Measurements from ENCODE around the gene ZXDC.

ZXDC gene

DNA sequence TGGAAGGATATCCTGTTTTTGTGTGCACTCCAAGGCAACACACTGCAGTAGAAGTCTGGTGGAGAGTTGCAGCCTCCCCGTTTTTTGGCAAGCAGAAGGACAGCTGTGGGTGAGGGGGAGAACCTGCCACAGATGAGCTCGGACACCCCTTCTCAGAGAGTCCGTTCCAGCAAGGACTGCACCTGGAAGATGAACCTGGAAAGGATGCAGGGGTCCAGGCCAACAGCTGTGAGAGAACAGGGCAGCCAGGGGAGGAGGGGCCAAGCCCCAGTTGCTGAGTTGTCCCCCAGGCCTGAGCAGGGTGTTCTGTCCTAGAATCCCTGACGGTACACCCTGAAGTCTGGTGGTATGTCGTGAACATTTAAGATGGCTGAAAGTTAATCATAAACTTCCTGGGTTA, 30.2 kb downstream of the ZXDC start:
- H2AFZ ChIP-seq (ENCODE audit: low read length) = no peak overlapping the region
- H3K9ac ChIP-seq (ENCODE audit: low read depth, low read length, poor library complexity, severe bottlenecking) = no peak overlapping the region
- H3K27me3 ChIP-seq (ENCODE audit: insufficient read depth, low read length, poor library complexity, severe bottlenecking) = no peaks in the 10 kb centered on the region
- no peaks in the 10 kb centered on the region for H3K4me1 ChIP-seq (ENCODE audit: insufficient read depth, low read length, poor library complexity, severe bottlenecking)
- peaks cover 47% of the 10 kb centered on the region; the same call in 1 of the 2 replicates for H3K36me3 ChIP-seq (ENCODE audit: insufficient read depth, low read length)
- peaks cover 3% of the 10 kb centered on the region; the same call in 1 of the 2 replicates for H3K79me2 ChIP-seq (ENCODE audit: insufficient read depth, low read length)
- no peaks in the 10 kb centered on the region for H3F3A ChIP-seq (ENCODE audit: low read depth)
- no peaks in the 10 kb centered on the region for H4K20me1 ChIP-seq (ENCODE audit: insufficient read depth, low read length, poor library complexity, severe bottlenecking)
- H3K4me2 ChIP-seq (ENCODE audit: low read depth, low read length, poor library complexity, severe bottlenecking) = no peak overlapping the region
- H3K4me3 ChIP-seq (ENCODE audit: low read length, poor library complexity, severe bottlenecking) = no peak overlapping the region
- no peaks in the 10 kb centered on the region for H3K9me3 ChIP-seq (ENCODE audit: insufficient read depth, low read depth, low read length)
- H3K9me2 ChIP-seq (replicated peaks; ENCODE audit: low read depth, low read length) = no peaks in the 10 kb centered on the region
- no peak for TF ChIP-seq EZH2phosphoT487 (IDR thresholded peaks at IDR 0.05; ENCODE audit: borderline replicate concordance)
- TF ChIP-seq, protein P1, sequence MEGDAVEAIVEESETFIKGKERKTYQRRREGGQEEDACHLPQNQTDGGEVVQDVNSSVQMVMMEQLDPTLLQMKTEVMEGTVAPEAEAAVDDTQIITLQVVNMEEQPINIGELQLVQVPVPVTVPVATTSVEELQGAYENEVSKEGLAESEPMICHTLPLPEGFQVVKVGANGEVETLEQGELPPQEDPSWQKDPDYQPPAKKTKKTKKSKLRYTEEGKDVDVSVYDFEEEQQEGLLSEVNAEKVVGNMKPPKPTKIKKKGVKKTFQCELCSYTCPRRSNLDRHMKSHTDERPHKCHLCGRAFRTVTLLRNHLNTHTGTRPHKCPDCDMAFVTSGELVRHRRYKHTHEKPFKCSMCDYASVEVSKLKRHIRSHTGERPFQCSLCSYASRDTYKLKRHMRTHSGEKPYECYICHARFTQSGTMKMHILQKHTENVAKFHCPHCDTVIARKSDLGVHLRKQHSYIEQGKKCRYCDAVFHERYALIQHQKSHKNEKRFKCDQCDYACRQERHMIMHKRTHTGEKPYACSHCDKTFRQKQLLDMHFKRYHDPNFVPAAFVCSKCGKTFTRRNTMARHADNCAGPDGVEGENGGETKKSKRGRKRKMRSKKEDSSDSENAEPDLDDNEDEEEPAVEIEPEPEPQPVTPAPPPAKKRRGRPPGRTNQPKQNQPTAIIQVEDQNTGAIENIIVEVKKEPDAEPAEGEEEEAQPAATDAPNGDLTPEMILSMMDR (conservative IDR thresholded peaks at IDR 0.05; ENCODE audit: low read length) = no peak

DNA sequence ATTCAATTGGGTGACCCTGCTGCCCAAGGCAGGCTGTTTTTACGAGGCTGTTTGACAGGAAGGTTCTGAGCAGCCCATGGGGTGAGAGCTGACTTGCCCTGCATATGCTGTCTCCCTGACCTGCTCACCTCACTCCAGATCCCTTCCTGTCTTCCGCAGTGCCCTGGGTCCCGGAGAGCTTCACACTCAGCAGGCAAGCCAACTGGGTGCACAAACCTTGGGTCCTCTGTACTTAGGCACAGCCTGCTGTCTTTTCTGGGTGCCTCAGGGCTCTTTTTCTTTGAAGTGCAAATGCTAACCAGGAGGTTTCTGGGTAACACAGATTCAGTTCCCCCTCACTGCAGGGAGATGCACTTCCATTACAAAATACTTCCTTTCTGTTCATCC, 32.8 kb downstream of the ZXDC start:
- H2AFZ ChIP-seq (ENCODE audit: low read length) = no peak overlapping the region
- H3K36me3 ChIP-seq (ENCODE audit: insufficient read depth, low read length) = peaks cover 51% of the 10 kb centered on the region; the same call in 1 of the 2 replicates
- H3K27me3 ChIP-seq (ENCODE audit: insufficient read depth, low read length, poor library complexity, severe bottlenecking) = no peaks in the 10 kb centered on the region
- no peaks in the 10 kb centered on the region for H3K9me3 ChIP-seq (ENCODE audit: insufficient read depth, low read depth, low read length)
- 0 out of 2 replicates have a peak, but pooled peaks cover 3% of the 10 kb centered on the region for H3K79me2 ChIP-seq (ENCODE audit: insufficient read depth, low read length)
- no peaks in the 10 kb centered on the region for H4K20me1 ChIP-seq (ENCODE audit: insufficient read depth, low read length, poor library complexity, severe bottlenecking)
- no peaks in the 10 kb centered on the region for H3K4me1 ChIP-seq (ENCODE audit: insufficient read depth, low read length, poor library complexity, severe bottlenecking)
- no peak overlapping the region for H3K4me3 ChIP-seq (ENCODE audit: low read length, poor library complexity, severe bottlenecking)
- no peak for TF ChIP-seq EZH2phosphoT487 (IDR thresholded peaks at IDR 0.05; ENCODE audit: borderline replicate concordance)
- TF ChIP-seq, protein P1 (conservative IDR thresholded peaks at IDR 0.05; ENCODE audit: low read length) = no peak
- H3F3A ChIP-seq (ENCODE audit: low read depth) = no peaks in the 10 kb centered on the region
- no peak overlapping the region for H3K9ac ChIP-seq (ENCODE audit: low read depth, low read length, poor library complexity, severe bottlenecking)
- no peak overlapping the region for H3K4me2 ChIP-seq (ENCODE audit: low read depth, low read length, poor library complexity, severe bottlenecking)
- no peaks in the 10 kb centered on the region for H3K9me2 ChIP-seq (replicated peaks; ENCODE audit: low read depth, low read length)

DNA sequence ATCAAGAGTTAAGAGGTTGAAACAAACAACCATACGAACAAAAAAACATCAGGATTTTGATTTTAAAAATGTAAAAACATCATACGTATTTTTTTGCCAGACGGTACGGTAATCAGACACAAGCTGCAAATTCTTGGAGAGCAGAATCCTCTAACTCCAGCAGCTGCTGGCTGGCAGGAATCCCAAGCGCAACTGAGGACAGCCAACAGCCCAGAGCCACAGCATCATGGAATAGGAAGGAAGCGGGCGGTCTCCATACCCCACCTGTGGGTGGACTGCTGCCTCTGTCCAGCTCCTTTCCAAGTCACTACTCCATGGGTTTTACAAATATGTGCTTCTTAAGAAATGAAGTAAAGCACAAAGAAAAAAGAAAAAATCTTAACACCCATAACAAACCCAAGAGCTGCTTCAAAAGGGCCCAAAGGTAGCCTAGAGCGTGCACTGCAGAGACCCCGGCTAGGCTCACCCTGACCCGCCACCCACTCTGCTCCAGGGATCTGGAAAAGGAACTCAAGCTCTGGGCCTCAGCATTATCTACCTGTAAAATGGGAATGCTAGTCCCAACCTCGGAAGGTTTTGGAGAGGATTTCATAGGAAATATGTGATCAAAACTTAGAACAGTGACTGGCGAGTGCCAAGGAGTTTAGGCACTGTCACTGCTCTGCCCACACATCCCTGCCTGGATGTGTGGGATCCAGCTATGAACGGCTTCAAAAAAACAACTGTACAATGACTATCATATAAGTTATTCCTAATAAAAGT, 33.4 kb downstream of the ZXDC start:
- Histone ChIP-seq H3K79me2 (ENCODE audit: insufficient read depth, low read length) (0 out of 2 replicates have a peak, but pooled peaks cover 3% of the 10 kb centered on the region), H3K4me2 (ENCODE audit: low read depth, low read length, poor library complexity, severe bottlenecking) (no peak overlapping the region), H3F3A (ENCODE audit: low read depth) (no peaks in the 10 kb centered on the region), H2AFZ (ENCODE audit: low read length) (no peak overlapping the region), H3K9me3 (ENCODE audit: insufficient read depth, low read depth, low read length) (no peaks in the 10 kb centered on the region), H3K9ac (ENCODE audit: low read depth, low read length, poor library complexity, severe bottlenecking) (no peak overlapping the region), H3K4me3 (ENCODE audit: low read length, poor library complexity, severe bottlenecking) (no peak overlapping the region), H3K27me3 (ENCODE audit: insufficient read depth, low read length, poor library complexity, severe bottlenecking) (no peaks in the 10 kb centered on the region), H4K20me1 (ENCODE audit: insufficient read depth, low read length, poor library complexity, severe bottlenecking) (no peaks in the 10 kb centered on the region), H3K36me3 (ENCODE audit: insufficient read depth, low read length) (peaks cover 53% of the 10 kb centered on the region; the same call in 1 of the 2 replicates), H3K9me2 (replicated peaks; ENCODE audit: low read depth, low read length) (no peaks in the 10 kb centered on the region), H3K4me1 (ENCODE audit: insufficient read depth, low read length, poor library complexity, severe bottlenecking) (no peaks in the 10 kb centered on the region)
- no peak for TF ChIP-seq EZH2phosphoT487 (IDR thresholded peaks at IDR 0.05; ENCODE audit: borderline replicate concordance)
- TF ChIP-seq, protein P1 (conservative IDR thresholded peaks at IDR 0.05; ENCODE audit: low read length) = no peak

Data from Loucy (cell line).